Adrenal gland (tissue), 5 donors: Measurements from ENCODE around the gene TSPAN3.

Experiments
- POLR2A ChIP-seq, 2 donors: fragments of 450-650 bp; IDR thresholded peaks; one replicate each; pipeline ENCODE4 v1.6.1; 2017; ENCODE audit warnings: antibody characterized with exemption in 2 of 2, mild to moderate bottlenecking in 2 of 2, moderate library complexity in 1 of 2
- TF ChIP-seq, protein P1 (sequence below), 6 experiments: fragments of 450-650 bp in 4 of 6; fragments of 200-600 bp in 2 of 6; sonication (generic) in 1 of 6; IDR thresholded peaks; 1 replicate in 5 of 6; 2 replicates in 1 of 6; pipeline versions ENCODE4 v1.5.1 to v1.8.0; 2016 to 2021; ENCODE audit warnings: antibody characterized with exemption in 6 of 6, mild to moderate bottlenecking in 2 of 6, moderate library complexity in 1 of 6
- donor health status: DM: no; HTN: no; CAD: no.

DNA sequence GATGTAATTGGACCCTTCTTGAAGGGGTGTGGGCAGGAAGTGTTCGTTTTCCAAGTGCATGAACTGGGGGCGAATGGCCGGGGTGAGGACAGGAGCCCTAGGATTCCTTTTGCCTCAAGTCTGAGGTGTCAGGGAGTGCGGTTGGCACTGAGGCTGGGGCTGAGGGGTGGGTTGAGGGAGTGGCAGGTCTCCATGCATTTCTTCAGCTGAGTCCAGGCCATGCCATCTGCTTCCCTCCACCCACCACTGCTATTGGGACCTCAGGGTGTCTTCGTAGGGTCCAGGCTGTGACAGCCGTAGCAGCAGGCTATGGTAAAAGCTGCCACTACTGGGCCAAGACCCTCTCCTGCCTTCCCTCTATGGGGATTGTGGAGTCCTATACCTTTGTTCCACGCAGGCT is 25.6 kb upstream of the TSPAN3 start:
- TF ChIP-seq, protein P1, sequence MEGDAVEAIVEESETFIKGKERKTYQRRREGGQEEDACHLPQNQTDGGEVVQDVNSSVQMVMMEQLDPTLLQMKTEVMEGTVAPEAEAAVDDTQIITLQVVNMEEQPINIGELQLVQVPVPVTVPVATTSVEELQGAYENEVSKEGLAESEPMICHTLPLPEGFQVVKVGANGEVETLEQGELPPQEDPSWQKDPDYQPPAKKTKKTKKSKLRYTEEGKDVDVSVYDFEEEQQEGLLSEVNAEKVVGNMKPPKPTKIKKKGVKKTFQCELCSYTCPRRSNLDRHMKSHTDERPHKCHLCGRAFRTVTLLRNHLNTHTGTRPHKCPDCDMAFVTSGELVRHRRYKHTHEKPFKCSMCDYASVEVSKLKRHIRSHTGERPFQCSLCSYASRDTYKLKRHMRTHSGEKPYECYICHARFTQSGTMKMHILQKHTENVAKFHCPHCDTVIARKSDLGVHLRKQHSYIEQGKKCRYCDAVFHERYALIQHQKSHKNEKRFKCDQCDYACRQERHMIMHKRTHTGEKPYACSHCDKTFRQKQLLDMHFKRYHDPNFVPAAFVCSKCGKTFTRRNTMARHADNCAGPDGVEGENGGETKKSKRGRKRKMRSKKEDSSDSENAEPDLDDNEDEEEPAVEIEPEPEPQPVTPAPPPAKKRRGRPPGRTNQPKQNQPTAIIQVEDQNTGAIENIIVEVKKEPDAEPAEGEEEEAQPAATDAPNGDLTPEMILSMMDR (IDR thresholded peaks at IDR 0.05): no peak
- TF ChIP-seq POLR2A (IDR thresholded peaks at IDR 0.05): no peak
